Fibroblast of the aortic adventitia (primary cell): ENCODE results near the gene DPM3. TPM values are rescaled to one million over a fixed set of nuclear protein-coding genes. Genes with fewer than 3 reads are reported as not detected.

Source experiments
- DNase-seq: peaks from one replicate; pipeline ENCODE4 v3.0.0-alpha.2; 2010; ENCODE audit warnings: low read depth
- H3K4me3 ChIP-seq: 2 replicates; pipeline ENCODE4 v1.5.1; 2011; ENCODE audit warnings: low read depth, mild to moderate bottlenecking, control low read depth, low read length, moderate library complexity
- CTCF ChIP-seq: IDR thresholded peaks from 2 replicates; pipeline ENCODE4 v1.5.1; 2011; ENCODE audit warnings: mild to moderate bottlenecking, low read length, control low read depth, inconsistent platforms; ENCODE audit not compliant: insufficient read depth
- total RNA-seq: library from RNA; depleted of rRNA; stranded (reverse); fragments of >200 nt; gene quantifications from 2 replicates; pipeline ENCODE4 v1.2.3, GENCODE V29; 2012; ENCODE audit warnings: low replicate concordance

The DPM3 gene
- total RNA-seq, 1 donor: 26.1 TPM

GRCh38 chr1:155174324-155175280, 34.3 kb upstream of the DPM3 start:
- TF ChIP-seq CTCF: no peak
- DNase-seq: peak; percentile 28

GRCh38 chr1:155173478-155174323, 33.4 kb upstream of the DPM3 start, which contains the start of gene TRIM46:
TRIM46 (plus strand) TSS chr1:155173849; CDS start chr1:155173967, 118 bp downstream.
- DNase-seq: peak; percentile 54
- TF ChIP-seq CTCF: no peak
- peak within 1 kb of the TSS; percentile 98 for H3K4me3 ChIP-seq

More at GRCh38 chr1:155174324-155175280, 34.3 kb upstream of the DPM3 start:
- peak overlapping the region; percentile 98 for H3K4me3 ChIP-seq

- H3K4me3 ChIP-seq: peak within 1 kb of the TSS; percentile 98
- peak; percentile 97 for TF ChIP-seq CTCF
- peak; percentile 97 for DNase-seq
Observed at GRCh38 chr1:155172732-155173477, 32.6 kb upstream of the DPM3 start, which contains the start of gene KRTCAP2. KRTCAP2 (minus strand) TSS chr1:155173304; CDS start chr1:155173224, 80 bp downstream.

- no peak for TF ChIP-seq CTCF
- H3K4me3 ChIP-seq: peak overlapping the region; percentile 98
- no peak for DNase-seq
Observed at GRCh38 chr1:155171836-155172731, 31.8 kb upstream of the DPM3 start.

- TF ChIP-seq CTCF: no peak
- H3K4me3 ChIP-seq: no peak overlapping the region
- no peak for DNase-seq
Observed at GRCh38 chr1:155170806-155171205, 30.5 kb upstream of the DPM3 start.
